ENCODE measurements around the gene PPP1R18. TPM values are rescaled to one million over a fixed set of nuclear protein-coding genes. Genes with fewer than 3 reads are reported as not detected.

PPP1R18 gene
- total RNA-seq, 2 experiments from 2014 or later, result 146 to 149 TPM

DNA sequence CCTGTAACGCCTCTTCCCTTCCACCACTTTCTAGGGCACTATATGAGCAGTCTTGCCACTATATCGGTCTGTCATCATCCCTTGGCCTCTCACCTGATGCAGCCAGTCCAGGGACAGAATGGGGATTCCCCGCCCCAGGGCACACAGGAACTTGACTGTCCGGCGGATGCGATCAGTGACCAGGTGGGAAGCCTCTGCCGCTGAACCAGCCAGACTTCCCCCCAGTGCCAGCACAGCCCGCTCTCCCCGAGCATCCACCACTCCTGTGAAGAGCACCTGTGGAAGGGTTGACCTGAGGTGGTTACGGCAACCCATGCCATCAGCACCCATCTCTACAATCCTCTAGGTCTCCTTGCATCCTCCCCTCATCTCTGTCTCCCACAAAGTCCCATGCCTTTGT is 16.6 kb upstream of the PPP1R18 start:
- ChIA-PET CTCF (no interaction called here), POLR2A (interaction anchor here (0.6 kb wide), 1 partner anchor 28 kb away, joined by 6 read pairs; no protein-coding TSS in a partner anchor)

DNA sequence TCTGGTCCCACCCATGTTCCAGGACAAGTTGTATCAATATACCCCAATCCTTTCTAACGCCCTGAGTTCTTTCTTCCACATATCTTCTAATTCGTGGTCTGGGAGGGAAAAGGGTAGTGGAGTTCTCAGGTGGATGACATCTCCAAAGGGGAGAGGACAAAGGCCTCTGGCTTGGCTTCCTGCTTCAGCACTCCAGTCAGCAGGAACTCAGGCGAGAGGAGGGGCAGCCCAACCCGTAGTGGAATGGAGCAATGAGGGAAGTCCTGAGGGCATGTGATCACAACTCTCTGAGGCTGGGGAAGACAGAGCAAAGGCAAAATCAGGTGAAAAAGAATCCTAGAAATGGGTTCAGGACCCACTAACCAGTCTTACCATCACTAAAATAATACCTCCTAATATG is 13.9 kb upstream of the PPP1R18 start:
- POLR2A ChIA-PET, result no interaction called here
- CTCF ChIA-PET, result no interaction called here

DNA sequence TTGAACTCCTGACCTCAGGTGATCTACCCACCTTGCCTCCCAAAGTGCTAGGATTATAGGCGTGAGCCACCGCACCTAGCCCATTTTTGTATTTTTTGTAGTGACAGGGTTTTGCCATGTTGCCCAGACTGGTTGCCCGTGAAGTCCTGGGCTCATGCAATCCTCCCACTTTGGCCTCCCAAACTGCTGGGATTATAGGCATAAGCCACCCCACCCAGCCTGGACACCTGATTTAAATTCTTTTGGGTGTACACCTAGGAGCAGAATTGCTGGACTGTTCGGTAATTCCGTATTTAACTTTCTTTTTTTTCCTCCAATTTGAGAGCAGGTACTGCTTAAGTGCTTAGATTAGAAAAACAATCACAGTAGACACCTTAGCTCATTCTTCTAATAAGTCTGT is 10.0 kb upstream of the PPP1R18 start:
- ChIA-PET CTCF (no interaction called here), POLR2A (interaction anchor here (0.7 kb wide), 1 partner anchor 9 kb away, joined by 4 read pairs; no protein-coding TSS in a partner anchor)

DNA sequence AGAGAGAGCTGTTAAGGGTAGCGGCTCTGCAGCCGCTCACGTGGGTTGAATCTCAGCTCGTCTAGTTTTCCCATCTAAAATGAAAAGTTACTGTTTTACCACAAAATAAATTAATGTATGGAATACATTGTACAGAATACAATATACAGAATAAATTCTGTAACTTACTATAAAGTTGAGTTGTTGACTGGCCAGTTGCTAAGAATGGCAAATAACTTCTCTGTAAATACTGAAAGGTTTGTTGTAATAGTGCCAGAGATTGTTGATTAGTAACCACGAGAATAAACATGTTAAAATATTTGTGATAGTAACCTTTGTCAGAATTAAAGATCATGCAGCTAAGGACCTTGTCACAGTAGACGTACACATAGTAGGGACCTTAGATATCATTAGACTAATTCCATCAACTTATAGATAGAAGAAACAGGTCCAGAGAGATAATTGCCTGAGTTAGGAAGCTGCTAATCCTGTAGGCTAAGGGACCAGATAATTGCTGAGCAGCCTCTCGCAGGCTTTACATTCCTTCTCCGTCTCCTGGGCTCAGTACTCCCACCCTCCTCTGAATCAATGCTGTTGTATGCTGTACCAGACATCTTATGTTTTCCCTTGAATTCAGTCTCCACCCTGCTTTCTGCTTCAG is 4.9 kb upstream of the PPP1R18 start:
- CTCF ChIA-PET, result interaction anchor here (0.6 to 1.2 kb wide), 3 partner anchors 14 to 104 kb away, joined by 3 read pairs; no protein-coding TSS in a partner anchor
- POLR2A ChIA-PET, result interaction anchor here (0.7 to 1.4 kb wide), 2 partner anchors 12 to 26 kb away, joined by 3 to 5 read pairs; partner anchors contain the start of gene MDC1

DNA sequence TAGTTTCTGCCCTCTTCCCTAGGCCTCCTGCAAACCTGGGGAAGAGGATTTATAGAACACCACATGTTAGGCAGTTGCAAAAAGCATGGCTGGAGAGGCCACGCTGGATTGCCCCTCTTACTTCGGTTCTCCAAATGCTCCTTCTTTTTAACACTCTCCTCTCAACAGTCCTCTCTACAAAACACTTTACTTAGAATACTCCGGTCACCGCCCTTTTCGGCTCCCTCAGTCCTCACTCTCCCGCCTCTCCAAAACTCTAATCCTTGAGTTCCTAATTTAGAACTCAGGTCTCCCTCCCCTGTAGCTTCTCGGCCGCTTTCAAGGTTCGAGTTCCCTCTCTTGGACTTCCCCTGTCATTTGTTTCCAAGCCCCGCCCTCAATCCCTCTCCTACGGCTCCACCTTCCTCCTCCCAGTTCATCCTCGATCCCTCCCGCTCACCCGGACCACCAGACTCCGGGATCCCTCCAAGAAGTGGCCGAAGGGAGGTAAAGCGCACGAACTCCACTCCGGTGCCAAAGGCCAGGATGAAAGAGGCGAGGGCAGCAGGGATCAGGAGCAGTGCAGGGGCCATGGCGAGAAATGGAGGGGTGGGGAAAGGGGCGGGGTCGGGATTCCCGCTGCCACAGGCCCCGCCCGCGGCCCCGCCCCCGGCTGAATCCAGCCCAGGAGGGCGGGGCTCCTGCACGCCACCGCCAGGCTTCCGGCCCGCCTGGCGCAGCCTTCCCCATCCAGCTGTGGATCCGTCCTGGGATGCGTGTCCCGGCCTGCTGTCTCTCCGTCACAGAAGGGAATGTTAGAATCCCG is 4.2 kb upstream of the PPP1R18 start, which contains the start of gene NRM:
Gene NRM (minus strand): TSS at position 582 of the 805 bp plus-strand sequence. CDS start 10 bp downstream, at position 572.
- POLR2A ChIA-PET, result interaction anchor here (0.7 to 1.4 kb wide), 3 partner anchors 12 to 32 kb away, joined by 3 to 5 read pairs (median 5); partner anchors contain the start of gene MDC1
- CTCF ChIA-PET, result interaction anchor here (0.6 to 3.8 kb wide), 4 partner anchors 11 to 104 kb away, joined by 3 to 22 read pairs (median 3); partner anchors contain the start of gene MDC1

DNA sequence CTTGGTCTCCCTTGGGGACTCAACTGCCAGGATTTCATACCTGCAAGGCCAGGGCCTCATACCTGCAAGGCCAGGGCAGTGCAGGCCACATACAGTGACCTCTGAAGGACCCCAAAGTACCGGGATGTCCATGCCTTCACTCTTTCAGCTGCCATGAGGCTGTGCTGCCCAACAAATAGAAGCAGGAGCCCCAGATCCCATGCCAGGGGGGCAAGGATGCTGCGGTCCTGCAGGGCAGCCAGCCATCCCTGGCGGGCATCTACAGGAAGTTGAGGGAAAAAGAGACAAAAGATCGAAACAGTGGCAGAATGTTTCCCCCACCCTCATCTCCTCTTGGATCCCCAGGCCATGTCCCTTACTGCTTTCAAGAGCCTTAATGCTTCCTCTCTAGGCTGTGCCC is 3.5 kb upstream of the PPP1R18 start:
- CTCF ChIA-PET, result interaction anchor here (1.0 to 3.8 kb wide), 2 partner anchors 11 to 28 kb away, joined by 3 to 22 read pairs; partner anchors contain the start of gene MDC1
- POLR2A ChIA-PET, result interaction anchor here (1.2 kb wide), 1 partner anchor 32 kb away, joined by 5 read pairs; no protein-coding TSS in a partner anchor

DNA sequence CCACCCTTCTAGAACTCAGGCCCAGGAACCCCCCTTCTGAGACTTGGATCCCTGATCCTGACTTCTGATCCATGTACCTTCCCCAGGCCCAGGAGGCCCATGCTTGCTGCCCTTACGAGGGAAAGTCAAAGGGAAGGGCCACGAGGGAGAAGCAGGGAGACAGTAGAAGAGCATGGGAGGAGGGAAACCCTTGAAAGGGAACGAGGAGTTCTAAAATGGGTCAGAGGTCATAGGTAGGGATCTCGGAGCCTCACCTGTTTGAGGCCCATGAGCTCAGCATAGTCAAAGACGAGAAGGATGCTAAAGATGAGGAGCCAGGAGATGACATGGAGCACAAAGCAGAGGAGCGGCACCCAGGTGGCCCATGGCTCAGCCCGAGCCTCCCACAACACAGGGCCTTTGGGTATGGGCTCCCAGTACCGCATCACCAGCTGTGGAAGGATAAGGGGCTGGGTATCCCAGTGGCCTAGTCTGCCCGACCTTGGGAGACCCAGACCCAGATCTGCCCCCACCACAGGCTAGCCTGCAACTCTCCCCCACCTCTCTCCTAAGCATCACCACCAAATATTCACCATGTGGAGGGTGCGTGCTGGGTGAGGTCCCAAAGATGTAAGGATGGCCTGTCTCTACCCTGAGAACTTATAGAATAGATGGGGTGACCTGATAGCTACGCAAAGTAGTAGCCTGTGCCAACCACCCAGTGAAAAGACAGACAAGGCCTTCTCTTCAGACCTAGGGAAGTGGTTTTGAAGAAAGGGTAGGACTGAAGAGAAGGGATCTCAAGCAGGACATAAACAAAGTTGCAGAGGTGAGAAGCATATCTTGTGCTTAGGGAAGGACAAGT is 2.8 kb upstream of the PPP1R18 start:
- CTCF ChIA-PET, result interaction anchor here (1.6 to 3.8 kb wide), 4 partner anchors 10 to 42 kb away, joined by 3 to 22 read pairs (median 10); partner anchors contain the start of gene MDC1
- POLR2A ChIA-PET, result interaction anchor here (1.1 to 1.2 kb wide), 2 partner anchors 9 to 33 kb away, joined by 5 to 7 read pairs; no protein-coding TSS in a partner anchor

DNA sequence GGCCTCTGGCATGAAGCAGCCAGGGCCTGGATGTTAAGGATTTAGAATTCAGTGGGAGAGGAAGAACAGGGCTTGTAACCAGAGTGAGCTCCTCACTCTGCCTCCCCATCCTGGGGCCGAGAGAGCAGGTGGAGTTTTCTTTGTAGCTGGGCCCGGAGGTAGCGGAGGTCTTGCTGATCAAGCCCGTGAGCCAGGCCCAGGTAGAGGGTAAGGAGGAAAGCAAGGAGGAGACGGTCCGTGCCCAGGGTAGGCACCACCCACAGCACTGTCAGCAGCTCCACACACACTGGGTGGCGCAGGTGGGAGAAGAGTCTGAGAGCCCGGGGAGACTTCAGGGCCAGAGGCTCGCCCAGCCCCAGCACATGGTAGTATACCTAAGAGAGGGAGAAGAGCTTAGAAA is 2.1 kb upstream of the PPP1R18 start:
- CTCF ChIA-PET, result interaction anchor here (0.7 to 3.8 kb wide), 5 partner anchors 10 to 43 kb away, joined by 3 to 22 read pairs (median 8); partner anchors contain the start of gene MDC1
- POLR2A ChIA-PET, result interaction anchor here (1.1 to 1.2 kb wide), 3 partner anchors 8 to 33 kb away, joined by 3 to 7 read pairs (median 3); partner anchors contain the start of gene DHX16

DNA sequence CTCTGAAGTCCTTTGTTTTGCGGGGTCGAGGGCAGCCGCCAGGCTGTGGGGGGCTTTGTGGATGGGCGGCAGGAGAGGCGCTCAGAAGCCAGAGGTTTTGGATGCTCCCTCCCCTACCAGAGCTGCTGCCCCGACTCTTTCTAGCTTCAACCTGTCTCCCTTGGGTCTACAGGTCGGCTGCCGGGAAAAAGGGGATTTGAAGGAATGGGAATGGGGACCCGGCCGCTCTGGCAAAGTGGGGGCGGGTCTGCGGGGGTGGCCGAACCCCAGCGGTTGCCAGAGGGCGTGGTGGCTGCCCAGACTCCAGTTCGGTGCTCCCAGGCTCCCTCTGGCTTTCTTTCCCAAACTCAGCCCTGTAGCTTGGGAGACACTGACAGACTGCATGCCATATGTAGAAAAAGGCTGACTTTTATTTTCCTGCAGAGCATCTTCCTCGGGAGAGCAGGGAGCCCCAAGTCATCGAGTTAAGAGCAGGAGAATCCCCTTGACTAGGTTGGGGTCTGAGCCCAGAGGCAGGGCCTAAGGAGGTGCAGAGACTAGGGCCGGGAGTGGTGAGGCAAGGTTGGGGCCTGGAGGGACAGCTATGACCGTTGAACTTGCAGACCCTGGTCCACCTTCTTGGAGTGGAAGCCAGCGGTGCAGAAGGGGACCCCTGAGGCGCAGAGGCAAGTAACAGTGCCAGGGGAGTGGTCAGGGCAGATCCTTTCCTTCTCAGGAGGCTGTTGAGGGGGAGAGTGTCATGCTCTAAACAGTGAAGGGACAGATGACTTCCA is 1.4 kb upstream of the PPP1R18 start:
- CTCF ChIA-PET, result interaction anchor here (0.7 to 3.8 kb wide), 7 partner anchors 9 to 57 kb away, joined by 3 to 22 read pairs (median 3); partner anchors contain the start of genes IER3 and MDC1
- POLR2A ChIA-PET, result interaction anchor here (0.5 to 1.3 kb wide), 10 partner anchors 8 to 75 kb away, joined by 3 to 7 read pairs (median 3); partner anchors contain the start of genes DHX16 and MDC1

DNA sequence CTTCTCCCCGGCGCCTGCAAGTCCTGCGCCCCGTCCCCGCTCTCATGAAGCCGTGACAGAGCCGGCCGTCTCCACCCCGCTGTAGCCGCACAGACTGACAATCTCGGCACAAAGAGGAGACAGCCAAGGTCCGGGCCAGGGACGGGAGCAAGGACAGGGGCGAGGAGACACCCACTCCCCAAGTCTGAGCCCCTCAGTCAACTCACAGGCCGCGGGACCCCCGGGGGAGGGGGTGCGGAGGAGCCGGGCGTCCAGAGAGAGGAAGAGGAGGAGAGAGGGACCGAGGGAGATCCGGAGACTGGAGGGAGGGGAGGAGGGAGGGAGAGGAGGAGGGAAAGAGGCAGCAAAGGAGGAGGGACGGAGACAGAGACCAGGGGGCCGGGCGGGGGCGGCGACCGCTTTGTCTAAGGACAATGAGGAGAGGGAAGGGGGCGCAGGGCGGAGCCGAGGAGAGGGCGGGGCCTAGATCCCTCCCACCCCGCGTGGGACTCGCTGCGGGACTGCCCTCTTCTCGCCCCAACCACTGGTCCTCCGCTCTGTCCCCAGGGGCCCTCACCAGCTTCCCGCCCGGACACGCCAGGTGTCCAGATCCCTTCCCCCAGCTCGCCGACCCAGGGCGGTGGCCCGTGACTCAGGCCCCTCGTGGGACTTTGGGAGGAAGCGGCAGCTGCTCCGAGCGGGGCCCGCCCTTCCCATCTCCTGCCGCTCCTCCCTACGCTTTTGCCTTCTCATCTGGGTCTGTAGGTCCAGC is 638 bp upstream of the PPP1R18 start:
- POLR2A ChIA-PET, result interaction anchor here (0.6 to 1.3 kb wide), 7 partner anchors 8 to 76 kb away, joined by 3 to 6 read pairs (median 3); partner anchors contain the start of gene MDC1
- CTCF ChIA-PET, result interaction anchor here (1.0 to 3.8 kb wide), 5 partner anchors 8 to 57 kb away, joined by 3 to 22 read pairs (median 8); partner anchors contain the start of genes IER3 and MDC1

DNA sequence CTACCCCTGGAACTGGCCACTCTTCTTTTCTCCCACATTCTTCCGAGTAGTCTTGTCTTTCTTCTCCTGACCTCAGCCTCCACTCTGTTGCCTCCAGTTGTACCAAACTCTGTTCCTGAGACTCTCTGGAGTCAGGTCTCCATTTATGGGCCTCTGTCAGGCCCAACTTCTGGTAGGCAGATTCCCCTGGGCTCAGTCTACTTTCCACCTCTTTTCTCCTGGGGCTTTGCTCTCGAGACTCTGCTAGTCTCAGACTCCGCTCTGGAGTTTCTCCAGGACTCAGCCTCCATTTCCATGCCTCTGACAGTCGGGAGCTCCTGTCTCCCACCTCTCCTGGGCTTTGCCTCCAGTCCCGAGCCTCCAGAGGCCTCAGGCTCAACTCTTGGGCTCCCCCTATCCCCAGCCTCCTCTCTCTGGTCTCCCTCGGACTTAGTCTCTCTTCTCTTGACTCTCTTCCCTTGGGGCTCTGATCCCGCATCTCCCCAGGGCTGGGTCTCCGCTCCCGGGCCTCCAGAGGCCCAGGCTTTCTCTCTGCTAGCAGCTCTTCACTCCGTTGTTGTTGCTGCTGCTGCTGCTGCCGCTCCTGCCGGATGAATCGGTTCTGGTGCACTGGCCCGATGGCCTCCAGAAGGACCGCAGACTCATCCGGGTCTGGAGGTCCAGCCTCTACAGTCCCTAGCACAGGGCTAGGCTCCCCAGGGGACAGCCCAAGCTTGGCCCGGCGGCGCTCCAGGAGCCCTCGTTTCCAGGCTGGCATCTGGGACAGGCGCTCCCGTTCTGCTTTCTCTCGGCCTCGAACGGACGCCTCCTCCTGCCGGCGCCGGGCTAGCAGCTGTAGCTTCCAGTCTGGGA is 1.1 kb downstream of the PPP1R18 start:
- ChIA-PET CTCF (interaction anchor here (1.0 to 6.2 kb wide), 5 partner anchors 32 to 204 kb away, joined by 3 to 49 read pairs (median 3); partner anchors contain the start of genes MDC1, MRPS18B, PPP1R10 and TUBB), POLR2A (interaction anchor here (0.9 to 1.7 kb wide), 4 partner anchors 32 to 72 kb away, joined by 3 to 7 read pairs (median 4); partner anchors contain the start of gene MDC1)

DNA sequence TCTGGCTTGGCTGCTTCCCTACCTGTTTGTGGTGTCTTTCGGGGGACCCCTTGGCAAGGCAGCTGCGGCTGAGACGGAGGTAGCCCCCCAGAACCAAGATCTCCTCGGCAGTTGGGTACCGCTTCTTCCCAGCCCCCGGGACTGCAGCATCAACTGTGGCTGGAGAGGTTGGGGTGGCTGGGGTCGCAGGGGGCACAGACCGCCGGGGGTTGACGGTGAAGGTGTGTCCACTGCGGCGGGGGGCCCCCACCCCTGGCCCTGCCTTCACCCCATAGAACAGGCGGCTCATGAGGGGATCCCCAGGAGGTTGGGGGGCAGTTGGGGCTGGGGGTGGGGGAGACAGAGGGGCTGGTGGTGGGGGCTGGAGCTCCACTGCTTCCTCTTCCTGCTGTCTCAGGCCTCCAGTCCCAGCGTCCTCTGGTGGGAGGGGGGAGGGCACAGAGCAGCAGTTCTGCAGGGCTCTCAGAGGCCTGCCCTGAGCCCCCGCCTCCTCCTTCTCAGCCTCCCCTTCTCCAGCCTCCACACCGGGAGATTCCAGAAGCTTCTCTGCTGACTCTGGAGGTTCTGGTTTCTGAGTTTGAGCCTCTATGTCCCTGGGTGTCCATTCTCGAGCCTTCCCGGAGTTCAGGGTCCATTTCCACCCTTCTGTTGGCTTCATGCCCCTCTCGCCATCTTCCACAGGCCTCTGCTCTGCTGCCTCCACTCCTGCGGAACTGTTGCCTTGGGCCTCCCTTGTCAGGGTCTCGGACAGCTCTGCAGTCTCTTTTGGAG is 1.9 kb downstream of the PPP1R18 start:
- ChIA-PET POLR2A (interaction anchor here (0.9 to 1.7 kb wide), 4 partner anchors 37 to 71 kb away, joined by 3 to 7 read pairs (median 4); no protein-coding TSS in a partner anchor), CTCF (interaction anchor here (1.0 to 6.2 kb wide), 5 partner anchors 33 to 67 kb away, joined by 3 to 49 read pairs (median 3); partner anchors contain the start of genes MDC1, MRPS18B, PPP1R10 and TUBB)

DNA sequence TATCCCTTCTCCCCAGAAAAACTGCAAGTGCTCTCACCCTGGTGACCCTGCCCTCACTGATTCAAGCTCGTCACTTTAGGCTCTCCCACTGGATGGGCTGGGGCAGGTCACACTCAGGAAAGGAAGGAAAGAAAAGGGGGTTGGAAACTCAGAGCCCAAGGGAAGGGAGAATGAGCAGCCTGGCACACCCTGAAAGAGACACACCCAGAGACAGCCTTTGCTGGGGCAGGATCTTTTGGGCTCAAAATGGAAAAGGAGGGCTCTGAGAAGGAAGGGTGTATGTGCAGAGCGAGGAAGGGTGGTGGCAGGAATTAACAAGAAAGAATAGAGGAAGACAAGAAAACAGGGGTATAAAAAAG is 2.5 kb downstream of the PPP1R18 start:
- ChIA-PET CTCF (interaction anchor here (0.6 to 6.2 kb wide), 4 partner anchors 33 to 358 kb away, joined by 3 to 49 read pairs (median 3); partner anchors contain the start of genes MDC1 and TUBB), POLR2A (interaction anchor here (1.0 to 5.7 kb wide), 2 partner anchors 37 to 68 kb away, joined by 3 to 98 read pairs; partner anchors contain the start of genes MDC1 and TUBB)

DNA sequence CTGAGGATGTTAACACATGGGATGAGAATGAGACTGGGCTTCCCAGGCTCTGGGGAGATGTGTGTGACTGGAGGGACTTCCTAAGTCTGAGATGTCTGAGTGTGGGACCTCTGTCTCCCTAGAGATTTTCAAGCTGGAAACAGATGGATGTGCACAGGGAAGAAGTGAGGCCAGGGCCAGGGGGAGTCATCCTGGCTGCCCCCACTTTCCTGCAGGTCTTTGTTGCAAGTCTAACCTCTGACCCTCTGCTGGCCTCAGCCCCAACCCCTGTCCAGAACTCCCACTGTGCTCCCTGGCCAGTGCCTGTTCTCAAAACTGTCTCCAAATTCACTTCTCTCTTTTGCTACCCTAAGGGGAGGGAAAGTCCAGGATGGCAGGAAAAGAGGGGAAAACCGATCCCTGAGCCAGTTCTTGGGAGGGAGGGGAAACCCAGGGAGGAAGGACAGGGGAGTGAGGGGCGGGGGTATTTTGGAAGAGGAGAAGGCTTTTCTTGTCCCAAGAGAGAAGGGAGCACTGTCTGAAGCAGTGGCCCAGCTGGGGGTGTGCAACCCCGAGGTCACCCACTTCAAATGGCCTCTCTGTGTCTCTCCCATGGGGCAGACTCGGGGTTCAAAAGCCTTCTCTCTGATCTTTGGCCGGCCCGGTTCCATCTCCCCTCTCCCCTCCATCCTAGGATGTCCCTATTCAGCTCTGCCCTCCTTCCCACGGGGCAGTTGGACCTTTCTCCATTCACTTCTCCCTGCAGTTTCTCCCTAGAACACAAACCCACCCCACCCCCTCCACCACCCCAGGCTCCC is 3.1 kb downstream of the PPP1R18 start:
- POLR2A ChIA-PET, result interaction anchor here (0.6 to 5.7 kb wide), 4 partner anchors 37 to 68 kb away, joined by 3 to 98 read pairs (median 10); partner anchors contain the start of genes MDC1 and TUBB
- CTCF ChIA-PET, result interaction anchor here (0.6 to 6.2 kb wide), 7 partner anchors 34 to 359 kb away, joined by 3 to 49 read pairs (median 6); partner anchors contain the start of genes MDC1, MRPS18B, PPP1R10 and TUBB

Measured in activated CD8-positive, alpha-beta memory T cell treated with anti-CD3 and anti-CD28 coated beads for 36 hours (primary cell).